Smooth muscle cell (in vitro differentiated cells): Measurements from ENCODE around the gene TBC1D19. TPM values are rescaled to one million over a fixed set of nuclear protein-coding genes. Genes with fewer than 3 reads are reported as not detected.

Experiments
- DNase-seq: peaks from one replicate; lab custom pipeline; 2025; ENCODE audit not compliant: unreplicated experiment; lab: John Stamatoyannopoulos, UW
- H2AFZ ChIP-seq: fragments of 200-600 bp; sonication (generic); 2 replicates; pipeline ENCODE4 v1.6.0; 2016; ENCODE audit warnings: antibody characterized with exemption, low read depth, mild to moderate bottlenecking
- H3F3A ChIP-seq: fragments of 200-600 bp; sonication (generic); 2 replicates; pipeline ENCODE4 v1.6.0; 2017; ENCODE audit warnings: antibody characterized with exemption, low read depth
- H3K27ac ChIP-seq: fragments of 200-600 bp; sonication (generic); 2 replicates; pipeline ENCODE4 v1.5.1; 2016; ENCODE audit warnings: low read depth, mild to moderate bottlenecking
- H3K27me3 ChIP-seq: fragments of 200-600 bp; sonication (generic); 2 replicates; pipeline ENCODE4 v1.6.1; 2016; ENCODE audit warnings: low read depth, mild to moderate bottlenecking
- H3K36me3 ChIP-seq: fragments of 200-600 bp; sonication (generic); 2 replicates; pipeline ENCODE4 v1.5.1; 2016; ENCODE audit warnings: low read depth
- H3K4me1 ChIP-seq: fragments of 200-600 bp; sonication (generic); 2 replicates; pipeline ENCODE4 v1.5.1; 2016; ENCODE audit warnings: low read depth
- H3K4me2 ChIP-seq: fragments of 200-600 bp; sonication (generic); 2 replicates; pipeline ENCODE4 v1.6.0; 2016; ENCODE audit warnings: mild to moderate bottlenecking
- H3K4me3 ChIP-seq: fragments of 200-600 bp; sonication (generic); 2 replicates; pipeline ENCODE4 v1.5.1; 2016; ENCODE audit warnings: mild to moderate bottlenecking
- H3K79me2 ChIP-seq: fragments of 200-600 bp; sonication (generic); 2 replicates; pipeline ENCODE4 v1.6.0; 2016; ENCODE audit warnings: low read depth, mild to moderate bottlenecking
- H3K9ac ChIP-seq: fragments of 200-600 bp; sonication (generic); 2 replicates; pipeline ENCODE4 v1.6.0; 2016; ENCODE audit warnings: low read depth
- H3K9me3 ChIP-seq: fragments of 200-600 bp; sonication (generic); replicated peaks from 2 replicates; pipeline ENCODE4 v1.5.1; 2016; ENCODE audit warnings: low read depth
- H4K20me1 ChIP-seq: fragments of 200-600 bp; sonication (generic); 2 replicates; pipeline ENCODE4 v1.6.0; 2016; ENCODE audit warnings: low read depth
- CTCF ChIP-seq: fragments of 200-600 bp; sonication (generic); IDR thresholded peaks from 2 replicates; pipeline ENCODE4 v1.5.1; 2017; ENCODE audit warnings: borderline replicate concordance, mild to moderate bottlenecking, antibody characterized with exemption; ENCODE audit not compliant: insufficient read depth, poor library complexity, severe bottlenecking
- WGBS: methylation state at CpG from one replicate; pipeline ENCODE4 v1.1.7; 2016; ENCODE audit warnings: low lambda C conversion rate; 5-methylcytosine and 5-hydroxymethylcytosine counted together
- polyA plus RNA-seq: library from polyadenylated mRNA; unstranded; fragments of >200 nt; fragmentation: Nextera tagmentation; extraction: Ambion mirVana; gene quantifications from 2 replicates; pipeline ENCODE4 v1.2.1, GENCODE V29; 2016
- total RNA-seq: library from RNA; depleted of rRNA; stranded (reverse); fragments of >200 nt; gene quantifications from 2 replicates; pipeline ENCODE4 v1.2.3, GENCODE V29; 2014

TBC1D19 gene
- total and polyA plus RNA-seq, 2 experiments from 2014 or later = 19.2 to 33.8 TPM

- H3K27ac ChIP-seq = no peak overlapping the region
- TF ChIP-seq CTCF = no peak
- no peaks in the 10 kb centered on the region for H3K4me1 ChIP-seq
- no peaks in the 10 kb centered on the region for H4K20me1 ChIP-seq
- H3K4me3 ChIP-seq = no peak overlapping the region
- H3K9ac ChIP-seq = no peak overlapping the region
- DNase-seq = no peak
- H3K36me3 ChIP-seq = peaks cover 13% of the 10 kb centered on the region
- H2AFZ ChIP-seq = no peak overlapping the region
- H3F3A ChIP-seq = peaks cover 8% of the 10 kb centered on the region
- peaks cover 6% of the 10 kb centered on the region for H3K9me3 ChIP-seq
- H3K79me2 ChIP-seq = no peaks in the 10 kb centered on the region
- no peaks in the 10 kb centered on the region for H3K27me3 ChIP-seq
- 81% methylated on average over 3 of the region's 3 CpGs for WGBS
- no peak overlapping the region for H3K4me2 ChIP-seq
Observed at GRCh38 chr4:26682436-26682835, 98.6 kb downstream of the TBC1D19 start.

- 100% methylated on average over 1 of the region's 1 CpG for WGBS
- peaks cover 6% of the 10 kb centered on the region for H3K36me3 ChIP-seq
- no peak overlapping the region for H3K4me2 ChIP-seq
- H3K27ac ChIP-seq = no peak overlapping the region
- peaks cover 8% of the 10 kb centered on the region for H3K4me1 ChIP-seq
- H3K27me3 ChIP-seq = no peaks in the 10 kb centered on the region
- no peak for TF ChIP-seq CTCF
- H3K9ac ChIP-seq = no peak overlapping the region
- H3K4me3 ChIP-seq = no peak overlapping the region
- no peaks in the 10 kb centered on the region for H3K79me2 ChIP-seq
- no peak for DNase-seq
- H2AFZ ChIP-seq = no peak overlapping the region
- H3K9me3 ChIP-seq = no peaks in the 10 kb centered on the region
- H4K20me1 ChIP-seq = no peaks in the 10 kb centered on the region
- H3F3A ChIP-seq = peaks cover 10% of the 10 kb centered on the region
Observed at GRCh38 chr4:26685250-26685649, 101.4 kb downstream of the TBC1D19 start.

GRCh38 chr4:26687728-26688127 lies 103.8 kb downstream of the TBC1D19 start:
- Histone ChIP-seq H2AFZ (no peak overlapping the region), H3K4me2 (peak overlapping the region; percentile 71), H3K27me3 (no peaks in the 10 kb centered on the region), H3K36me3 (peaks cover 6% of the 10 kb centered on the region), H3F3A (peaks cover 10% of the 10 kb centered on the region), H3K79me2 (no peaks in the 10 kb centered on the region), H3K9me3 (no peaks in the 10 kb centered on the region), H3K27ac (peak overlapping the region; percentile 45), H3K4me3 (no peak overlapping the region), H3K9ac (no peak overlapping the region), H4K20me1 (no peaks in the 10 kb centered on the region), H3K4me1 (peaks cover 8% of the 10 kb centered on the region)
- no peak for DNase-seq
- no peak for TF ChIP-seq CTCF
- WGBS = 43% methylated on average over 2 of the region's 2 CpGs

- H3K4me3 ChIP-seq = no peak overlapping the region
- DNase-seq = no peak
- H3K27me3 ChIP-seq = no peaks in the 10 kb centered on the region
- no peaks in the 10 kb centered on the region for H3K79me2 ChIP-seq
- H3F3A ChIP-seq = peaks cover 10% of the 10 kb centered on the region
- peaks cover 8% of the 10 kb centered on the region for H3K4me1 ChIP-seq
- H2AFZ ChIP-seq = no peak overlapping the region
- H3K4me2 ChIP-seq = no peak overlapping the region
- H3K9ac ChIP-seq = no peak overlapping the region
- TF ChIP-seq CTCF = no peak
- no peaks in the 10 kb centered on the region for H3K9me3 ChIP-seq
- peaks cover 6% of the 10 kb centered on the region for H3K36me3 ChIP-seq
- no peak overlapping the region for H3K27ac ChIP-seq
- no peaks in the 10 kb centered on the region for H4K20me1 ChIP-seq
- WGBS = 82% methylated on average over 3 of the region's 3 CpGs
Observed at GRCh38 chr4:26690506-26690905, 106.6 kb downstream of the TBC1D19 start.
